ENCODE data around the gene TRIM29.

Gene TRIM29

GRCh38 chr11:120168960-120169681 lies 31.2 kb upstream of the TRIM29 start:
- TF ChIP-seq RARB (CRISPR knock-in tag; IDR thresholded peaks at IDR 0.05) = no peak
- ATAC-seq = peak; percentile 91

GRCh38 chr11:120168108-120168959 lies 30.4 kb upstream of the TRIM29 start:
- ATAC-seq = no peak
- TF ChIP-seq OSR1 (CRISPR knock-in tag; IDR thresholded peaks at IDR 0.05) (no peak), ZNF8 (CRISPR knock-in tag; IDR thresholded peaks at IDR 0.05) (no peak), RARB (CRISPR knock-in tag; IDR thresholded peaks at IDR 0.05) (no peak), CSRNP3 (CRISPR knock-in tag; IDR thresholded peaks at IDR 0.05) (no peak), ZC3H10 (CRISPR knock-in tag; IDR thresholded peaks at IDR 0.05) (no peak), ZFP3 (CRISPR knock-in tag; IDR thresholded peaks at IDR 0.05) (no peak), ZNF565 (CRISPR knock-in tag; conservative IDR thresholded peaks at IDR 0.05; ENCODE audit: low read depth) (no peak), ISL1 (CRISPR knock-in tag; IDR thresholded peaks at IDR 0.05) (no peak), GLIS3 (CRISPR knock-in tag; IDR thresholded peaks at IDR 0.05) (no peak), PPARA (CRISPR knock-in tag; IDR thresholded peaks at IDR 0.05; ENCODE audit: borderline replicate concordance) (no peak), ARNTL (CRISPR knock-in tag; IDR thresholded peaks at IDR 0.05; ENCODE audit: borderline replicate concordance, low read depth) (no peak), BACH2 (CRISPR knock-in tag; IDR thresholded peaks at IDR 0.05; ENCODE audit: borderline replicate concordance) (no peak), CREB5 (CRISPR knock-in tag; IDR thresholded peaks at IDR 0.05; ENCODE audit: low read depth) (no peak), TCF4 (CRISPR knock-in tag; IDR thresholded peaks at IDR 0.05; ENCODE audit: borderline replicate concordance) (no peak)

- no peak for TF ChIP-seq ZNF565 (CRISPR knock-in tag; conservative IDR thresholded peaks at IDR 0.05; ENCODE audit: low read depth)
- no peak for TF ChIP-seq TSHZ2 (CRISPR knock-in tag; IDR thresholded peaks at IDR 0.05)
- TF ChIP-seq SNAI2 (CRISPR knock-in tag; IDR thresholded peaks at IDR 0.05) = no peak
- no peak for TF ChIP-seq BACH2 (CRISPR knock-in tag; IDR thresholded peaks at IDR 0.05; ENCODE audit: borderline replicate concordance)
- TF ChIP-seq ZFP3 (CRISPR knock-in tag; IDR thresholded peaks at IDR 0.05) = no peak
- TF ChIP-seq ZFP30 (CRISPR knock-in tag; IDR thresholded peaks at IDR 0.05) = no peak
- ATAC-seq = no peak
Observed at GRCh38 chr11:120167659-120168058, 29.7 kb upstream of the TRIM29 start.

- ATAC-seq = no peak
- TF ChIP-seq ZNF70 (CRISPR knock-in tag; IDR thresholded peaks at IDR 0.05) = no peak
- TF ChIP-seq ZNF565 (CRISPR knock-in tag; conservative IDR thresholded peaks at IDR 0.05; ENCODE audit: low read depth) = no peak
- no peak for TF ChIP-seq TCF4 (CRISPR knock-in tag; IDR thresholded peaks at IDR 0.05; ENCODE audit: borderline replicate concordance)
- TF ChIP-seq ISL1 (CRISPR knock-in tag; IDR thresholded peaks at IDR 0.05) = no peak
- TF ChIP-seq SNAI2 (CRISPR knock-in tag; IDR thresholded peaks at IDR 0.05) = no peak
- no peak for TF ChIP-seq POU6F1 (CRISPR knock-in tag; IDR thresholded peaks at IDR 0.05; ENCODE audit: borderline replicate concordance, low read depth)
- no peak for TF ChIP-seq ZFP3 (CRISPR knock-in tag; IDR thresholded peaks at IDR 0.05)
- no peak for TF ChIP-seq PATZ1 (CRISPR knock-in tag; IDR thresholded peaks at IDR 0.05; ENCODE audit: borderline replicate concordance)
- TF ChIP-seq OSR1 (CRISPR knock-in tag; IDR thresholded peaks at IDR 0.05) = no peak
- TF ChIP-seq ZFP30 (CRISPR knock-in tag; IDR thresholded peaks at IDR 0.05) = no peak
- no peak for TF ChIP-seq ARNTL (CRISPR knock-in tag; IDR thresholded peaks at IDR 0.05; ENCODE audit: borderline replicate concordance, low read depth)
- no peak for TF ChIP-seq TSHZ2 (CRISPR knock-in tag; IDR thresholded peaks at IDR 0.05)
- no peak for TF ChIP-seq BACH2 (CRISPR knock-in tag; IDR thresholded peaks at IDR 0.05; ENCODE audit: borderline replicate concordance)
- TF ChIP-seq ZC3H10 (CRISPR knock-in tag; IDR thresholded peaks at IDR 0.05) = no peak
- TF ChIP-seq CSDC2 (CRISPR knock-in tag; IDR thresholded peaks at IDR 0.05) = no peak
Observed at GRCh38 chr11:120160436-120160835, 22.5 kb upstream of the TRIM29 start.

All from SK-N-SH treated with all-trans-retinoic acid at 6 μM for 48 hours (cell line).